ENCODE measurements around the gene FBXO28. TPM values are rescaled to one million over a fixed set of nuclear protein-coding genes. Genes with fewer than 3 reads are reported as not detected.

Gene FBXO28
- total RNA-seq, 1 donor from 2014 or later: 52.1 TPM

GRCh38 chr1:224211206-224211962, 97.5 kb downstream of the FBXO28 start:
- no peak overlapping the region for H3K4me3 Mint-ChIP-seq
- Histone ChIP-seq H3K27ac (no peak overlapping the region), H3K4me1 (no peaks in the 10 kb centered on the region), H3F3A (ENCODE audit: low read depth) (no peaks in the 10 kb centered on the region), H3K36me3 (no peaks in the 10 kb centered on the region), H3K9ac (no peak overlapping the region), H3K4me2 (no peak overlapping the region), H2AFZ (replicated peaks) (no peak overlapping the region), H3K79me2 (ENCODE audit: low read depth) (no peaks in the 10 kb centered on the region), H3K4me3 (no peak overlapping the region), H4K20me1 (ENCODE audit: low read depth) (no peaks in the 10 kb centered on the region), H3K27me3 (no peaks in the 10 kb centered on the region), H3K9me3 (ENCODE audit: low read depth) (no peaks in the 10 kb centered on the region)
- no peaks in the 10 kb centered on the region for H3K4me1 Mint-ChIP-seq
- no peaks in the 10 kb centered on the region for H3K9me3 Mint-ChIP-seq
- no peaks in the 10 kb centered on the region for H3K27me3 Mint-ChIP-seq (ENCODE audit: insufficient read depth, low read depth)
- TF ChIP-seq EZH2 (IDR thresholded peaks at IDR 0.05) (no peak), EZH2phosphoT487 (IDR thresholded peaks at IDR 0.05) (no peak), CTCF (IDR thresholded peaks at IDR 0.05) (no peak)
- no peaks in the 10 kb centered on the region for H3K36me3 Mint-ChIP-seq
- H3K27ac Mint-ChIP-seq: no peak overlapping the region
- DNase-seq (ENCODE audit: low spot score): no peak

Small RNAs within 50 kb of the gene (small RNA-seq; reads per million reads assigned to genes)
- gene AC092809.3 (not detected), gene RF00139 (not detected), gene RN7SKP49 (not detected)

Other genes with a start within 250 kb of the FBXO28 start
- gene DEGS1, start 69.1 kb downstream of the FBXO28 start, total RNA-seq (ENCODE audit: low replicate concordance): 47.4 and 91.2 TPM in 2 replicates
- gene NVL, start 216.1 kb downstream of the FBXO28 start, total RNA-seq (ENCODE audit: low replicate concordance): 48.7 and 101 TPM in 2 replicates
- 56.5 and 91.8 TPM in 2 replicates for gene CNIH4, start 242.8 kb downstream of the FBXO28 start, total RNA-seq (ENCODE audit: low replicate concordance)